ENCODE measurements around the gene DTNA.

- no peak for TF ChIP-seq CTCF (IDR thresholded peaks at IDR 0.05)
- TF ChIP-seq POLR2AphosphoS5 (IDR thresholded peaks at IDR 0.05; ENCODE audit: insufficient read depth in 1 of 2, low read depth in 1 of 2): no peak
- TF ChIP-seq POLR2A (IDR thresholded peaks at IDR 0.05): no peak
Measured at GRCh38 chr18:34742891-34743341, 32.8 kb downstream of the DTNA start.

Measured in vagina (tissue), 2 donors.